ENCODE measurements around the gene ELAVL2. TPM values are rescaled to one million over a fixed set of nuclear protein-coding genes. Genes with fewer than 3 reads are reported as not detected.

The ELAVL2 gene
- total and polyA plus RNA-seq, 2 donors (not counting 3 experiments of a cell fraction or from before 2014, with no cell fraction given): 0.06 to 0.20 TPM

DNA sequence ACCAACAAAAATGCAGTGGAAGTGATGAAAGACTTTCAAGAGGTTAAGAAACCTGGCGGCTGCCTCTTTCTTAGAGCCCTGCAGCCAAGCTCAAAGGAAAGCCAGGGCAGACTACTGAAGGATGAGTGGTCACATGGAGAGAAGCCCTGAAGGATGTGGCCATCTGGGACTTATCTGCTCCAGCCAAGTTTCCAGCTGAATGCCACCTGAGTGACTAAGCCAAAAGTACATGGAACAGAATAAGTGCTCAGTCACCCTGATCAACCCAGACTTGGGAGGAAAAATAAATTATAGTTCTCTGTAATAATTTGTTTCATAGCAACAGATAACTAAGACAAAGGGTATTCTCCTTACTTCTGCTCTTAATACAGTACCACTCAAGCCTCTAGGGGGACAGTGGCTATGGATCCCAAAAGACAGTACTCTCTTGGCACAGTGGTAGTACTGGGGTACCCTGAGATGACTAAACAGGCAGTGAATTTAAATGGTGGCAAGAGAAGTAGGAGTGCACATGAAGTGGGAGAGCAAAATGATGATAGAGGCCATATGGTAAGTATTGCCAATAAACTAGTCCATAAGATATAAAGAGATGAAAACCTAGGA lies 182.3 kb downstream of the ELAVL2 start:
- TF ChIP-seq JUN (IDR thresholded peaks at IDR 0.05; ENCODE audit: borderline replicate concordance, insufficient read depth, insufficient read length, low read depth) (no peak), MYC (IDR thresholded peaks at IDR 0.05; ENCODE audit: low read depth, low read length) (no peak), EZH2 (IDR thresholded peaks at IDR 0.05; ENCODE audit: borderline replicate concordance, low read depth, low read length, severe bottlenecking) (no peak), FOS (IDR thresholded peaks at IDR 0.05; ENCODE audit: borderline replicate concordance, insufficient read depth, low read length) (no peak), CTCF (IDR thresholded peaks at IDR 0.05; ENCODE audit: extremely low read depth in 1 of 2, insufficient read depth in 1 of 2, low read depth in 1 of 2, low read length in 2 of 2) (no peak), POLR2AphosphoS5 (IDR thresholded peaks at IDR 0.05; ENCODE audit: insufficient read depth, low read depth, low read length) (no peak)
- TF ChIP-seq, protein P1, sequence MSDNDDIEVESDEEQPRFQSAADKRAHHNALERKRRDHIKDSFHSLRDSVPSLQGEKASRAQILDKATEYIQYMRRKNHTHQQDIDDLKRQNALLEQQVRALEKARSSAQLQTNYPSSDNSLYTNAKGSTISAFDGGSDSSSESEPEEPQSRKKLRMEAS (IDR thresholded peaks at IDR 0.05; ENCODE audit: insufficient read depth, insufficient read length): no peak
- Histone ChIP-seq H3K27ac (ENCODE audit: insufficient read depth, low read depth, low read length) (no peak overlapping the region), H3K9me1 (replicated peaks; ENCODE audit: control insufficient read depth, extremely low read depth, insufficient read depth, low read length) (no peaks in the 10 kb centered on the region), H3K9me3 (replicated peaks; ENCODE audit: control insufficient read depth, insufficient read depth, low read length) (no peaks in the 10 kb centered on the region), H3K9ac (replicated peaks; ENCODE audit: extremely low read depth, insufficient read depth, low read length) (no peak overlapping the region), H3K36me3 (ENCODE audit: control insufficient read depth in 2 of 2, extremely low read depth in 1 of 2, insufficient read depth in 2 of 2, low read length in 2 of 2) (no peaks in the 10 kb centered on the region), H3K4me3 (replicated peaks in 1 of 3; ENCODE audit: insufficient read depth in 1 of 3, low read depth in 1 of 3, low read length in 3 of 3) (no peak overlapping the region), H3K4me1 (ENCODE audit: control insufficient read depth, extremely low read depth, insufficient read depth, low read length) (no peaks in the 10 kb centered on the region), H4K20me1 (replicated peaks; ENCODE audit: control insufficient read depth, extremely low read depth, insufficient read depth, low read length) (no peaks in the 10 kb centered on the region), H3K79me2 (ENCODE audit: control insufficient read depth, insufficient read depth, low read length) (no peaks in the 10 kb centered on the region), H3K4me2 (ENCODE audit: insufficient read depth, low read length) (no peak overlapping the region), H3K27me3 (ENCODE audit: control insufficient read depth in 2 of 2, insufficient read depth in 2 of 2, low read length in 2 of 2) (no peaks in the 10 kb centered on the region), H2AFZ (ENCODE audit: low read depth, low read length) (no peak overlapping the region)
- POLR2A ChIA-PET: no interaction called here
- intact Hi-C loops (cut with micrococcal nuclease) (no loop called here), dilution Hi-C loops (cut with MboI; ENCODE audit: extremely low pct_ligation_motif_present, low sequenced_read_pairs) (no loop called here)
- DNase-seq (ENCODE audit: low read depth, low spot score) (no peak), FAIRE-seq (no peak)
- no TSS peak for BruUV-seq (replicated peaks)
- CTCF ChIA-PET: interaction anchor here (1.1 kb wide), 1 partner anchor 18 kb away, joined by 3 read pairs; no protein-coding TSS in a partner anchor

Data from endothelial cell of umbilical vein (primary cell).